Colonic mucosa (tissue), 4 donors: ENCODE data around the gene CRELD2. TPM values are rescaled to one million over a fixed set of nuclear protein-coding genes. Genes with fewer than 3 reads are reported as not detected.

Source experiments
- DNase-seq: peaks from one replicate; pipeline ENCODE4 v3.0.0-alpha.2; 2020
- H3K27ac ChIP-seq: fragments of 200-600 bp; one replicate; pipeline ENCODE4 v1.8.0; 2021
- H3K27me3 ChIP-seq: fragments of 200-600 bp; one replicate; pipeline ENCODE4 v1.8.0; 2021
- H3K36me3 ChIP-seq: fragments of 200-600 bp; one replicate; pipeline ENCODE4 v1.8.0; 2021
- H3K4me1 ChIP-seq: fragments of 200-600 bp; one replicate; pipeline ENCODE4 v1.8.0; 2021; ENCODE audit warnings: mild to moderate bottlenecking
- H3K4me3 ChIP-seq: fragments of 200-600 bp; one replicate; pipeline ENCODE4 v1.8.0; 2021
- H3K9ac ChIP-seq, 2 donors: one replicate each; pipeline ENCODE4 v1.7.0; 2013; ENCODE audit warnings: control low read depth in 2 of 2, low read depth in 2 of 2, low read length in 2 of 2
- H3K9me3 ChIP-seq: fragments of 200-600 bp; one replicate; pipeline ENCODE4 v1.8.0; 2021
- intact Hi-C: fragments of 100-400 bp; cut with DNase I; formaldehyde crosslinking; loops from one replicate; pipeline ENCODE4 v1.14.1; 2022
- total RNA-seq, 2 donors: library from RNA; stranded (reverse); fragmentation: NEBNext Ultra II Directional in 1 of 2; extraction: Animal tissue kit (Norgen Biotek cat#: 25700) in 1 of 2; gene quantifications; one replicate each; pipeline ENCODE4 v1.2.1, GENCODE V29; 2021
- TF ChIP-seq, protein P1 (sequence below): fragments of 200-600 bp; IDR thresholded peaks from one replicate; pipeline ENCODE4 v1.8.0; 2022; ENCODE audit warnings: antibody characterized with exemption, mild to moderate bottlenecking
- donor health status: healthy.
- donor health status: DM: no; HTN: no; CAD: no.
- donor health status: DM: no; HTN: no; CAD: no.

CRELD2 gene
- total RNA-seq, 2 donors from 2014 or later, result 43.6 to 133 TPM

DNA sequence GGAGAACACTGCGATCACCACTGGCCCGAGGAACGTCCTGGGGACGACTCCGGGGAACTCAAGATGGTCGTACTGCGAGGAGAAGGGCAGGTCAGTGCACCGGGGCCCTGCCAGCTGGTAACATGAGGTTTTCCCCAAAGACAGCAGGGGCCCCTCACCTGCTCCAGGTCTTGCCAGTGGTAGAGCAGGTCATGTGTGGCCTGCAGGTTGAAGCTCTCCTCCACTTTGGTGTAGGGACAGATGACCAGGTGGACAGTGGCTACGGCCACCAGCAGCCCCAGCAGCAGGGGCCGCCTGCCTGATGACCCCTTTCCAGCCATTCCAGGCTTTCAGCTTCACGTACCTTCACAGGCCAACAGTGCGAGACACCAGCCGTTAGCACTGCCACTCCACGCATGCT lies 5.0 kb upstream of the CRELD2 start:
- no peaks in the 10 kb centered on the region for H3K36me3 ChIP-seq
- no peaks in the 10 kb centered on the region for H3K4me1 ChIP-seq
- TF ChIP-seq, protein P1, sequence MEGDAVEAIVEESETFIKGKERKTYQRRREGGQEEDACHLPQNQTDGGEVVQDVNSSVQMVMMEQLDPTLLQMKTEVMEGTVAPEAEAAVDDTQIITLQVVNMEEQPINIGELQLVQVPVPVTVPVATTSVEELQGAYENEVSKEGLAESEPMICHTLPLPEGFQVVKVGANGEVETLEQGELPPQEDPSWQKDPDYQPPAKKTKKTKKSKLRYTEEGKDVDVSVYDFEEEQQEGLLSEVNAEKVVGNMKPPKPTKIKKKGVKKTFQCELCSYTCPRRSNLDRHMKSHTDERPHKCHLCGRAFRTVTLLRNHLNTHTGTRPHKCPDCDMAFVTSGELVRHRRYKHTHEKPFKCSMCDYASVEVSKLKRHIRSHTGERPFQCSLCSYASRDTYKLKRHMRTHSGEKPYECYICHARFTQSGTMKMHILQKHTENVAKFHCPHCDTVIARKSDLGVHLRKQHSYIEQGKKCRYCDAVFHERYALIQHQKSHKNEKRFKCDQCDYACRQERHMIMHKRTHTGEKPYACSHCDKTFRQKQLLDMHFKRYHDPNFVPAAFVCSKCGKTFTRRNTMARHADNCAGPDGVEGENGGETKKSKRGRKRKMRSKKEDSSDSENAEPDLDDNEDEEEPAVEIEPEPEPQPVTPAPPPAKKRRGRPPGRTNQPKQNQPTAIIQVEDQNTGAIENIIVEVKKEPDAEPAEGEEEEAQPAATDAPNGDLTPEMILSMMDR, result no peak
- DNase-seq, result no peak
- H3K27ac ChIP-seq, result no peak overlapping the region
- no peaks in the 10 kb centered on the region for H3K9me3 ChIP-seq
- H3K9ac ChIP-seq, result no peak overlapping the region
- no peak overlapping the region for H3K4me3 ChIP-seq
- intact Hi-C loops, result no loop called here
- no peaks in the 10 kb centered on the region for H3K27me3 ChIP-seq

DNA sequence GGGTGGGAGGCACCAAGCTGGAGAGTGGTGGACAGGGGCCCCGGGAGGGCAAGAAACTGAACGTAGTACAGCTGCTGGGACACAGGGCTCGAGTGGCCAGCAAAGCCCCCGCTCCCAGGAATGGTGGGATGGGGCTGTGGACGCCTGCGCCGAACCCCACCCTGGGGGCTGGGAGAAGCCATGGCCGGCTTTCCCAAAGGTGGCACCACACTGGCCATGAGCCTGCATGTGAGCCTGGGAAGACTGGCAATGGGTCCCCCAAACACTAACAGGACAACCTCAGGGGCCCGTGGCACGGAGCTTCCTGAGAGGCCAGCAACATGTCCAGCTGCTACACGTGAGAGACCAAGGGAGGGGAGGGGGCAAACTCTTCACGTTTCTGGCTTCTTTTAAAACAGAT lies 4.2 kb upstream of the CRELD2 start:
- Histone ChIP-seq H3K27ac (no peak overlapping the region), H3K36me3 (no peaks in the 10 kb centered on the region), H3K4me3 (no peak overlapping the region), H3K9ac (no peak overlapping the region), H3K27me3 (no peaks in the 10 kb centered on the region), H3K9me3 (no peaks in the 10 kb centered on the region), H3K4me1 (no peaks in the 10 kb centered on the region)
- TF ChIP-seq, protein P1, result no peak
- no peak for DNase-seq
- intact Hi-C loops, result no loop called here

DNA sequence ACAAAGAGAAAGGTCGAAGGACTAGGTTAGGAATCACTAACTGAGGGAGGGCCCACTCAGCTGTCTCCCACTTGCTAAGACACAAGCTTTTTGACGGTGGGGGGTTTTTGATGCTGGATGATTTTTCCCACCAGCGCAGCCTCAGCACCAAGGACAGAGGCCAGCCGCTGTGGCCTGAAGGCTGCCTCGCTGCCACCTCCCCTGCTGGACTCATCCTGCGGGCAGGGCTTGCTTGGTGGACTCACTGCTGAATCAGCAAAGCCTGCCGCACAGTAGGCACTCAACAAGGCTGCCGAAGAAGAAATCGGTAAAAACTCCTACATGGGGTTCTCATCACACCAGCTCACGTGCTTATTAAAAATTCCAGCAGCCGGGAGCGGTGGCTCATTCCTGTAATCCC lies 2.8 kb upstream of the CRELD2 start:
- Histone ChIP-seq H3K9me3 (no peaks in the 10 kb centered on the region), H3K27ac (no peak overlapping the region), H3K27me3 (no peaks in the 10 kb centered on the region), H3K9ac (no peak overlapping the region), H3K4me1 (no peaks in the 10 kb centered on the region), H3K36me3 (no peaks in the 10 kb centered on the region), H3K4me3 (no peak overlapping the region)
- TF ChIP-seq, protein P1, result no peak
- intact Hi-C loops, result no loop called here
- no peak for DNase-seq

DNA sequence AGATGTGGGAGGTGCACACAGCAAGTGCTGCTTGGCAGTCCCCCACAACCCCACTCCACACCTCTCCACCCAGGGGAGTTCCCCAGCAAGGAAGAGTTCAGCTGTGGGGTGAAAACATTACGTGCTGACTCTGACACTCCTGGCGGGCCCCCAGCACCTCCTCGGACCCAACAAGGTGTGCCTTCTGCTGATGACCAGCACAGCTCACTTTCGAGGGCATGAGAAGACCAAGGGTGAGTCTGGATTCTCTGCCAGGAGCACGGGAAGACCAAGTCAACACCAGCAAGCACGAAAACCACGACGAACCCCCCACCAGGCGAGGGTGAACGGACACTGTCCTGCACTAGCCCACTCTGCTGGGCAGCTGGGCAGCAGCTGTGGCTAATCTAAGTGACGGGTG lies 1.6 kb upstream of the CRELD2 start:
- peak overlapping the region in 1 of 2 donors; percentile 21 for H3K9ac ChIP-seq
- intact Hi-C loops, result no loop called here
- H3K4me3 ChIP-seq, result no peak overlapping the region
- H3K9me3 ChIP-seq, result no peaks in the 10 kb centered on the region
- no peak for DNase-seq
- H3K36me3 ChIP-seq, result no peaks in the 10 kb centered on the region
- H3K4me1 ChIP-seq, result no peaks in the 10 kb centered on the region
- H3K27me3 ChIP-seq, result no peaks in the 10 kb centered on the region
- H3K27ac ChIP-seq, result no peak overlapping the region
- TF ChIP-seq, protein P1, result no peak

DNA sequence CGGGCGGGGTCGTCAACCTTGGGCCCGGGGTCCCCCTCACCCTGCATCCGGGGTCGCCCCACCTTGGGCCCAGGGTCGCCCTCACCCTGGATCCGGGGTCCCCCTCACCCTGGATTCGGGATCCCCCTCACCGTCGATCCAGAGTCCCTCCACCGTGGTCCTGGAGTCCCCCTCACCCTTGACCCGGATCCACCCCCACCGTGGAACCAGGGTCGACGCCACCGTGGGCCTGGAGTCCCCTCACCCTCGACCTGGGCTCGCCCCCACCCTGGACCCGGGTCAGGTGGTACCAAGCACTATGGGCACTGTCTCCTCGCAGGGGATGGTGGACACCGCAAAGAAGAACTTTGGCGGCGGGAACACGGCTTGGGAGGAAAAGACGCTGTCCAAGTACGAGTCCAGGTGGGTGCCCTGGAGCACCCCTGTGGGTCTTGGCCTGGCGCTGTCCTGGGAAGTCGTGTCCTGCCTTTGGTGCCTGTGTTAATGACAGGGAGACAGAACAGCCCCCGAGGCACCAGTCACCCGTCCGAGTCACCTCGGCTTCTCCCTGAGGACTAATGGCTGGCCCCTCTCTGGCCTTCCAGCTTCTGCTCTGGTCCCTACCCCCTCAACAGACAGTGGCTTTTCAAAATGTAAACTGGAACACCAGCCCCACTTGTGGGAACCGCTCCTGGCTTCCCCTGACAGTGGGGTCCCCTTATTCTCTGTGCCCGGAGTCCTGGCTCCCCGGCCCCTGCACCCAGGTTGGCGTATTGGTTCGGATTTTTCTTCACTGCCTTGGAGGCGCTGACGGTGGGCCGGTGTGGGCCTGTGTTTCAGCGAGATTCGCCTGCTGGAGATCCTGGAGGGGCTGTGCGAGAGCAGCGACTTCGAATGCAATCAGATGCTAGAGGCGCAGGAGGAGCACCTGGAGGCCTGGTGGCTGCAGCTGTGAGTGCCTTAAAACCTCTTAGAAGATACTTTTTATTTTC lies 762 bp downstream of the CRELD2 start:
- intact Hi-C loops, result no loop called here
- Histone ChIP-seq H3K4me3 (peak overlapping the region; percentile 94), H3K27ac (no peak overlapping the region), H3K36me3 (no peaks in the 10 kb centered on the region), H3K9ac (peak overlapping the region; percentile 63 to 90), H3K4me1 (no peaks in the 10 kb centered on the region), H3K9me3 (no peaks in the 10 kb centered on the region), H3K27me3 (no peaks in the 10 kb centered on the region)
- DNase-seq, result no peak
- TF ChIP-seq, protein P1, result no peak
